Measurements from ENCODE around the gene STXBP6.

Gene STXBP6

DNA sequence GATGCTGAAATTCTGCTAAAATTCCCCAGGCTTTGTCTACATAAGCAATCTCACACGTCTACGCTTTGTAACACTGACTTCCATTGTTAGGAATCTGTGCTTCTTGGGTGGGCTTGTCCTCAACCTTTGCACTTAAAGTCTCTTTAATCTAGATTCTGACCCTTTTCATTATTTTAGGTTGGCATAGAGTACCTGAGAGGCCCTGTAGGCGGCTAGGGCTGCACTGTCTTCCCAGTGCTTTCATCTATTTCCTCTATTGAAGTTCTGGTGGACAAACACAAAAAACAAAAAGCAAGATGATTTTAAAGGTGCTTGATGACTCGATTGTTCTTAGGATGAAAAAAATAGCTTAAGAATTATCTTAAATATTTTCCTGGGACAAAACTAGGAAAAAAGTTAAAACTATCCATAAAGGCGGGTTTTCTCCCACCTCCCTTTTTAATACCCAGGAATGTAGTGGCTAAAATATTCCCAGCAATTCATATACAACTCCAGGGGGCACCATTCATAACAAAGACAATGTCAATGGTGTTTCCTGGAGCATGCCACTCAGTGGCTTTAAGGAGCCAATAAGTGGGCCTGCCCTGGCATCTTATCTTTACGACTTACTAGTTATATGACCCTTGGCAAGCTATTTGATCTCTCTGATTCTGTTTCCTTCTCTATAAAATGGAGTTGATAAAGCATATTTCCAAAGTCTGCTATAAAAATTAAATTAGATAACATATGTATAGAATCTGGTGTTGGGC lies 197.5 kb downstream of the STXBP6 start:
- H3K27ac ChIP-seq (ENCODE audit: low read depth, low read length) = no peak overlapping the region
- no peak overlapping the region for H3K4me3 ChIP-seq (ENCODE audit: low read length)
- H4K8ac ChIP-seq (ENCODE audit: low read depth, low read length) = no peak overlapping the region
- H3K9ac ChIP-seq (ENCODE audit: low read length) = no peak overlapping the region
- no CpG with 5 or more reads among the region's 6 CpGs for WGBS (ENCODE audit: extremely low coverage, insufficient coverage, low lambda C conversion rate)
- H3K18ac ChIP-seq (ENCODE audit: low read length) = no peak overlapping the region
- H3K4me1 ChIP-seq (ENCODE audit: control insufficient read depth, low read depth, low read length) = peaks cover 2% of the 10 kb centered on the region
- H2AK5ac ChIP-seq (ENCODE audit: low read length) = no peak overlapping the region
- no peak overlapping the region for H4K5ac ChIP-seq (ENCODE audit: low read length)
- no peak for DNase-seq
- H3K4me2 ChIP-seq (ENCODE audit: low read length) = no peak overlapping the region
- H3K27me3 ChIP-seq (ENCODE audit: insufficient read depth, low read length, poor library complexity) = no peaks in the 10 kb centered on the region
- H3K23ac ChIP-seq (ENCODE audit: low read length) = no peak overlapping the region
- no peaks in the 10 kb centered on the region for H3K79me1 ChIP-seq (ENCODE audit: low read length)
- no peak overlapping the region for H2BK15ac ChIP-seq (replicated peaks; ENCODE audit: low read depth)
- H2BK120ac ChIP-seq (ENCODE audit: low read depth, low read length) = no peak overlapping the region
- no peaks in the 10 kb centered on the region for H3K36me3 ChIP-seq (ENCODE audit: control insufficient read depth, insufficient read depth, low read length)
- no peaks in the 10 kb centered on the region for H3K79me2 ChIP-seq (ENCODE audit: control insufficient read depth, insufficient read depth, low read length)
- no peak overlapping the region for H3K4ac ChIP-seq (ENCODE audit: low read depth, low read length)
- no peak overlapping the region for H3K56ac ChIP-seq (ENCODE audit: low read length)
- no peak overlapping the region for H2BK5ac ChIP-seq (ENCODE audit: low read length)

DNA sequence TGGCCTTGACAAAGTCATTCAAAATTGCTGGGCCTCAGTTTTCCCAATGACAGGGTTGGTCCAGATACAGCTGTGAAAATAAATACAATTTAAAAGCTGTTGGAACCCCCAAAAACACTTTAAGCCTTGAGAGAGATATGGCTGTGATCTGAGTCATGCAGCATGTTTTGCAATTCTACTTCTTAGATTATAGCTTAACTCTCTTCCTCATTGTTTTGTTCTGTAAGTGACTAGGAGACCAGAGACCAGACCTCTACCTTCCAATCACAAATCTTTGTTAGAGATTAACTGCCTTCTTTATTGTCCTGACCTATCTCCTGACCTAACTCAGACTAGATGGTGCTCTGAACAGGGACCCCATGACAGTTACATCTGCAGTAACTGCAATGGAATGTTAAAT lies 198.1 kb downstream of the STXBP6 start:
- no peak overlapping the region for H3K4me2 ChIP-seq (ENCODE audit: low read length)
- no peaks in the 10 kb centered on the region for H3K27me3 ChIP-seq (ENCODE audit: insufficient read depth, low read length, poor library complexity)
- no peak overlapping the region for H3K23ac ChIP-seq (ENCODE audit: low read length)
- no peak overlapping the region for H3K9ac ChIP-seq (ENCODE audit: low read length)
- H3K4ac ChIP-seq (ENCODE audit: low read depth, low read length) = no peak overlapping the region
- H4K8ac ChIP-seq (ENCODE audit: low read depth, low read length) = no peak overlapping the region
- no peak overlapping the region for H3K4me3 ChIP-seq (ENCODE audit: low read length)
- H4K5ac ChIP-seq (ENCODE audit: low read length) = no peak overlapping the region
- H2BK15ac ChIP-seq (replicated peaks; ENCODE audit: low read depth) = no peak overlapping the region
- H3K79me2 ChIP-seq (ENCODE audit: control insufficient read depth, insufficient read depth, low read length) = no peaks in the 10 kb centered on the region
- H3K27ac ChIP-seq (ENCODE audit: low read depth, low read length) = no peak overlapping the region
- no peak overlapping the region for H2BK120ac ChIP-seq (ENCODE audit: low read depth, low read length)
- H3K4me1 ChIP-seq (ENCODE audit: control insufficient read depth, low read depth, low read length) = peaks cover 2% of the 10 kb centered on the region
- H3K79me1 ChIP-seq (ENCODE audit: low read length) = no peaks in the 10 kb centered on the region
- H2AK5ac ChIP-seq (ENCODE audit: low read length) = no peak overlapping the region
- no peak overlapping the region for H2BK5ac ChIP-seq (ENCODE audit: low read length)
- no peak overlapping the region for H3K18ac ChIP-seq (ENCODE audit: low read length)
- no peak overlapping the region for H3K56ac ChIP-seq (ENCODE audit: low read length)
- no peaks in the 10 kb centered on the region for H3K36me3 ChIP-seq (ENCODE audit: control insufficient read depth, insufficient read depth, low read length)
- peak; percentile 29 for DNase-seq

DNA sequence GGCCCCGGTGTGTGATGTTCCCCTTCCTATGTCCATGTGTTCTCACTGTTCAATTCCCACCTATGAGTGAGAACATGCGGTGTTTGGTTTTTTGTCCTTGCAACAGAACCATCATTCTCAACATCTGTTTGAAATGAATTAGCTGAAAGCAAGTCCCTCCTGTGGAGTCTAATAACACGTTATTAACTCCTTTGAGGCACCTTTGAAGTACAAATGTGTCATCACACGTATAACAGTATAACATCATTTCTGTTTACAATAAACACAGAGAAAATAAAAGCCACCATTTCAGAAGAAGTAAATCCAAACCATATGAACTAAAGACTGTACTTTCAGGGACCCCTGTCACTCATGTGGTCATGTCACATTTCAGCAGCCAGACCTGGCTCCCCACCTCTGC lies 198.5 kb downstream of the STXBP6 start:
- Histone ChIP-seq H3K18ac (ENCODE audit: low read length) (no peak overlapping the region), H3K79me2 (ENCODE audit: control insufficient read depth, insufficient read depth, low read length) (no peaks in the 10 kb centered on the region), H2AK5ac (ENCODE audit: low read length) (no peak overlapping the region), H3K36me3 (ENCODE audit: control insufficient read depth, insufficient read depth, low read length) (no peaks in the 10 kb centered on the region), H3K23ac (ENCODE audit: low read length) (no peak overlapping the region), H4K8ac (ENCODE audit: low read depth, low read length) (no peak overlapping the region), H2BK120ac (ENCODE audit: low read depth, low read length) (no peak overlapping the region), H4K5ac (ENCODE audit: low read length) (no peak overlapping the region), H3K4me2 (ENCODE audit: low read length) (no peak overlapping the region), H3K79me1 (ENCODE audit: low read length) (no peaks in the 10 kb centered on the region), H2BK5ac (ENCODE audit: low read length) (no peak overlapping the region), H3K9ac (ENCODE audit: low read length) (no peak overlapping the region), H3K4me3 (ENCODE audit: low read length) (no peak overlapping the region), H3K4me1 (ENCODE audit: control insufficient read depth, low read depth, low read length) (peaks cover 2% of the 10 kb centered on the region), H3K27ac (ENCODE audit: low read depth, low read length) (no peak overlapping the region), H3K56ac (ENCODE audit: low read length) (no peak overlapping the region), H3K4ac (ENCODE audit: low read depth, low read length) (no peak overlapping the region), H2BK15ac (replicated peaks; ENCODE audit: low read depth) (no peak overlapping the region), H3K27me3 (ENCODE audit: insufficient read depth, low read length, poor library complexity) (no peaks in the 10 kb centered on the region)
- WGBS (ENCODE audit: extremely low coverage, insufficient coverage, low lambda C conversion rate) = no CpG with 5 or more reads among the region's 4 CpGs
- no peak for DNase-seq

DNA sequence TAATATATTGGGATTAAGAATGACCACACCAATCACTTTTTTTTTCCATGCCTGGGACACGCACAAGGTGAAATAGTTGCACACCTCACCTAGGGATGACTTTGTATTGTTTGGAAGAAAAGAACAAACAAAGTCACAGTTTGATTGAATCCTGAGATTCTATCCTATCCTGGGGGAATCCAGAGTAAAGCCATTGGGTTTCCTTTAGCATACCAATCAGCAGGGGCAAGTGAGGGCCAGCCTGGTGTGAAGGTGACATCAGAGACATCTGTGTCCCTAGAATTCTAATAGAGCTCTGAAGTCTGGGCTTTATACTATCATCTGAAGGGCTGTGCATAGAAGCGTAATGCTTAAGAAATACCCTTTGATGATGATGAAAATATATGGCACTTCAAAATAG lies 199.9 kb downstream of the STXBP6 start:
- Histone ChIP-seq H3K4me3 (ENCODE audit: low read length) (no peak overlapping the region), H3K18ac (ENCODE audit: low read length) (no peak overlapping the region), H3K23ac (ENCODE audit: low read length) (no peak overlapping the region), H2AK5ac (ENCODE audit: low read length) (no peak overlapping the region), H3K4me1 (ENCODE audit: control insufficient read depth, low read depth, low read length) (peaks cover 2% of the 10 kb centered on the region), H2BK120ac (ENCODE audit: low read depth, low read length) (no peak overlapping the region), H3K9ac (ENCODE audit: low read length) (no peak overlapping the region), H2BK15ac (replicated peaks; ENCODE audit: low read depth) (no peak overlapping the region), H3K4ac (ENCODE audit: low read depth, low read length) (no peak overlapping the region), H3K56ac (ENCODE audit: low read length) (no peak overlapping the region), H2BK5ac (ENCODE audit: low read length) (no peak overlapping the region), H4K5ac (ENCODE audit: low read length) (no peak overlapping the region), H3K27me3 (ENCODE audit: insufficient read depth, low read length, poor library complexity) (no peaks in the 10 kb centered on the region), H4K8ac (ENCODE audit: low read depth, low read length) (no peak overlapping the region), H3K79me2 (ENCODE audit: control insufficient read depth, insufficient read depth, low read length) (no peaks in the 10 kb centered on the region), H3K79me1 (ENCODE audit: low read length) (no peaks in the 10 kb centered on the region), H3K36me3 (ENCODE audit: control insufficient read depth, insufficient read depth, low read length) (no peaks in the 10 kb centered on the region), H3K27ac (ENCODE audit: low read depth, low read length) (no peak overlapping the region), H3K4me2 (ENCODE audit: low read length) (no peak overlapping the region)
- peak; percentile 31 for DNase-seq
- whole genome bisulfite sequencing (ENCODE audit: extremely low coverage, insufficient coverage, low lambda C conversion rate) = no CpG with 5 or more reads among the region's 2 CpGs

DNA sequence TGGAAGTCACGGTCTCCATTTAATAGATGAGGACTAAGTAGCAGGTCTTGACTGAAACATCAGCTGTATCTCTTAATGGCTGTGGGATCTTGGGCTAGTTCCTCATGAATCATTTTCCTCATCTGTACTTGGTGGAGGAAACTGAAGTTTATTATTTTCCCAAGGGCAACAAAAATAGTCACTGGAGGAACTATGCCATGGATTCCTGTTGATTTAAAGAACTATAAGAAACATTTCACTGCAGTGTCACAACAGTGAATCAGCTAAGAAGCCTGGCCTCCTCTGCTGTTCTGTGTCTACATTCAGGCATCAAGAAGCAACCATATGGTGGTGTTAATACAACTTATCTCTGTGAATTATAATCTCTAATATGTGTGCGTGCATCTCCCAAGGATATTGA lies 200.5 kb downstream of the STXBP6 start:
- Histone ChIP-seq H2BK15ac (replicated peaks; ENCODE audit: low read depth) (no peak overlapping the region), H2BK5ac (ENCODE audit: low read length) (no peak overlapping the region), H4K5ac (ENCODE audit: low read length) (no peak overlapping the region), H3K4ac (ENCODE audit: low read depth, low read length) (no peak overlapping the region), H4K8ac (ENCODE audit: low read depth, low read length) (no peak overlapping the region), H3K9ac (ENCODE audit: low read length) (no peak overlapping the region), H3K4me3 (ENCODE audit: low read length) (no peak overlapping the region), H2AK5ac (ENCODE audit: low read length) (no peak overlapping the region), H3K23ac (ENCODE audit: low read length) (no peak overlapping the region), H3K79me2 (ENCODE audit: control insufficient read depth, insufficient read depth, low read length) (no peaks in the 10 kb centered on the region), H3K36me3 (ENCODE audit: control insufficient read depth, insufficient read depth, low read length) (no peaks in the 10 kb centered on the region), H3K27ac (ENCODE audit: low read depth, low read length) (no peak overlapping the region), H3K27me3 (ENCODE audit: insufficient read depth, low read length, poor library complexity) (no peaks in the 10 kb centered on the region), H2BK120ac (ENCODE audit: low read depth, low read length) (no peak overlapping the region), H3K56ac (ENCODE audit: low read length) (no peak overlapping the region), H3K4me1 (ENCODE audit: control insufficient read depth, low read depth, low read length) (peaks cover 2% of the 10 kb centered on the region), H3K18ac (ENCODE audit: low read length) (no peak overlapping the region), H3K4me2 (ENCODE audit: low read length) (no peak overlapping the region), H3K79me1 (ENCODE audit: low read length) (no peaks in the 10 kb centered on the region)
- WGBS (ENCODE audit: extremely low coverage, insufficient coverage, low lambda C conversion rate) = no CpG with 5 or more reads among the region's 2 CpGs
- no peak for DNase-seq

Data from mesendoderm (in vitro differentiated cells).